SK-N-SH (cell line): ENCODE data around the gene OR9A2. TPM values are rescaled to one million over a fixed set of nuclear protein-coding genes. Genes with fewer than 3 reads are reported as not detected.

ENCODE experiments used
- CTCF ChIA-PET: fragments of 300-600, 350-600 bp; formaldehyde crosslinking; extraction: SDS; loops from one replicate; lab custom pipeline; 2021; lab: Yijun Ruan, JAX
- POLR2A ChIA-PET: fragments of 350-600 bp; sonication (Branson Sonifier 250); formaldehyde crosslinking; extraction: SDS; loops from one replicate; lab custom pipeline; 2020; ENCODE audit warnings: antibody characterized with exemption, inconsistent platforms; lab: Yijun Ruan, JAX
- DNase-seq: peaks from one replicate; pipeline ENCODE4 v3.0.0; 2012
- H2AFZ ChIP-seq: fragments of 200-600 bp; sonication (generic); 2 replicates; pipeline ENCODE4 v1.8.1; 2016; ENCODE audit warnings: antibody characterized with exemption, mild to moderate bottlenecking, low read depth
- H3F3A ChIP-seq: fragments of 200-600 bp; sonication (generic); replicated peaks from 2 replicates; pipeline ENCODE3; 2016; ENCODE audit warnings: antibody characterized with exemption, mild to moderate bottlenecking; ENCODE audit not compliant: insufficient read depth
- H3K27ac ChIP-seq, 2 experiments: fragments of 200-500 bp in 1 of 2; fragments of 200-600 bp in 1 of 2; sonication (Bioruptor generic) in 1 of 2; sonication (generic), shearing (Covaris generic) in 1 of 2; 2 replicates each; pipeline versions ENCODE4 v1.5.1 to v1.6.1; 2014 to 2016; ENCODE audit warnings: low read depth in 2 of 2, inconsistent platforms in 1 of 2, low read length in 1 of 2, mild to moderate bottlenecking in 1 of 2, mixed read lengths in 1 of 2
- H3K27me3 ChIP-seq: fragments of 200-600 bp; sonication (generic), shearing (Covaris generic); 2 replicates; pipeline ENCODE4 v1.6.1; 2016; ENCODE audit warnings: mixed run types; ENCODE audit not compliant: insufficient read depth
- H3K36me3 ChIP-seq, 2 experiments: fragments of 200-500 bp in 1 of 2; fragments of 200-600 bp in 1 of 2; sonication (Bioruptor generic) in 1 of 2; sonication (generic) in 1 of 2; replicated peaks in 1 of 2; 2 replicates each; pipeline versions ENCODE3 to v1.5.1; 2014 to 2016; ENCODE audit warnings: low read length in 1 of 2, mild to moderate bottlenecking in 1 of 2; ENCODE audit not compliant: insufficient read depth in 2 of 2, control insufficient read depth in 1 of 2
- H3K4me1 ChIP-seq, 2 experiments: fragments of 200-500 bp in 1 of 2; fragments of 200-600 bp in 1 of 2; sonication (Bioruptor generic) in 1 of 2; sonication (generic), shearing (Covaris generic) in 1 of 2; 2 replicates each; pipeline versions ENCODE4 v1.5.1 to v1.6.1; 2014 to 2016; ENCODE audit warnings: low read depth in 1 of 2, low read length in 1 of 2, mixed run types in 1 of 2; ENCODE audit not compliant: insufficient read depth in 2 of 2, control insufficient read depth in 1 of 2
- H3K4me2 ChIP-seq: fragments of 200-600 bp; sonication (generic), shearing (Covaris generic); 2 replicates; pipeline ENCODE4 v1.6.1; 2017; ENCODE audit warnings: mixed run types
- H3K4me3 ChIP-seq, 2 experiments: fragments of 200-500 bp in 1 of 2; fragments of 200-600 bp in 1 of 2; sonication (Bioruptor generic) in 1 of 2; sonication (generic), shearing (Covaris generic) in 1 of 2; 2 replicates each; pipeline versions ENCODE4 v1.5.1 to v1.8.1; 2014 to 2016; ENCODE audit warnings: low read depth in 2 of 2, inconsistent platforms in 1 of 2, low read length in 1 of 2, mild to moderate bottlenecking in 1 of 2, mixed read lengths in 1 of 2, moderate library complexity in 1 of 2
- H3K79me2 ChIP-seq: fragments of 200-600 bp; sonication (generic); 2 replicates; pipeline ENCODE4 v1.8.1; 2017; ENCODE audit warnings: mild to moderate bottlenecking; ENCODE audit not compliant: insufficient read depth
- H3K9ac ChIP-seq: fragments of 200-600 bp; sonication (generic); 2 replicates; pipeline ENCODE4 v1.6.1; 2017; ENCODE audit warnings: mixed run types
- H3K9me2 ChIP-seq: fragments of 200-600 bp; sonication (generic); 2 replicates; pipeline ENCODE4 v1.6.1; 2017; ENCODE audit warnings: mixed run types
- H3K9me3 ChIP-seq: fragments of 200-600 bp; sonication (generic); 2 replicates; pipeline ENCODE4 v1.6.1; 2017; ENCODE audit warnings: mixed run types, mild to moderate bottlenecking, moderate library complexity
- H4K20me1 ChIP-seq: fragments of 200-600 bp; sonication (generic); 2 replicates; pipeline ENCODE4 v1.6.1; 2017; ENCODE audit warnings: mild to moderate bottlenecking, mixed run types; ENCODE audit not compliant: insufficient read depth
- FOSL2 ChIP-seq: IDR thresholded peaks from 2 replicates; pipeline ENCODE4 v1.4.0; 2012; ENCODE audit warnings: low read depth, mild to moderate bottlenecking, moderate library complexity, borderline replicate concordance
- FOXJ3 ChIP-seq: sonication (generic); formaldehyde crosslinking; IDR thresholded peaks from 2 replicates; pipeline ENCODE4 v1.5.1; 2020; ENCODE audit warnings: mild to moderate bottlenecking, missing genetic modification reagents
- MXI1 ChIP-seq: IDR thresholded peaks from 2 replicates; pipeline ENCODE4 v1.6.1; 2012; ENCODE audit warnings: mild to moderate bottlenecking, low read depth, low read length, improper control_type of control experiment
- NRF1 ChIP-seq: IDR thresholded peaks from 2 replicates; pipeline ENCODE4 v1.6.1; 2012; ENCODE audit warnings: low read depth, mild to moderate bottlenecking, low read length
- RAD21 ChIP-seq: IDR thresholded peaks from 2 replicates; pipeline ENCODE4 v1.6.1; 2012; ENCODE audit warnings: mild to moderate bottlenecking, low read length
- REST ChIP-seq: IDR thresholded peaks from 2 replicates; pipeline ENCODE4 v1.6.1; 2012; ENCODE audit warnings: mild to moderate bottlenecking, low read depth, low read length, moderate library complexity
- RXRA ChIP-seq: IDR thresholded peaks from 2 replicates; pipeline ENCODE4 v1.4.0; 2012; ENCODE audit warnings: low read depth, mild to moderate bottlenecking, borderline replicate concordance
- TAF1 ChIP-seq: IDR thresholded peaks from 2 replicates; pipeline ENCODE4 v1.6.1; 2012; ENCODE audit warnings: low read depth, mild to moderate bottlenecking, low read length, moderate library complexity, borderline replicate concordance
- TEAD4 ChIP-seq: IDR thresholded peaks from 2 replicates; pipeline ENCODE4 v1.4.0; 2012; ENCODE audit warnings: mild to moderate bottlenecking, borderline replicate concordance; ENCODE audit not compliant: insufficient read depth
- YY1 ChIP-seq: IDR thresholded peaks from 2 replicates; pipeline ENCODE4 v1.4.0; 2012; ENCODE audit warnings: low read depth, mild to moderate bottlenecking
- ZBTB33 ChIP-seq: IDR thresholded peaks from 2 replicates; pipeline ENCODE4 v1.4.0; 2012; ENCODE audit warnings: low read depth, borderline replicate concordance
- WGBS: methylation state at CpG from one replicate; pipeline ENCODE4 v1.1.6; 2017; ENCODE audit warnings: low lambda C conversion rate; 5-methylcytosine and 5-hydroxymethylcytosine counted together
- polyA plus RNA-seq, 3 experiments: library from polyadenylated mRNA; depleted of rRNA; stranded (reverse); fragments of >200 nt; gene quantifications; 2 replicates each; pipeline ENCODE4 v1.2.3, GENCODE V29; 2012

The OR9A2 gene
- polyA plus RNA-seq, 1 of the 3 experiments (the other 2 are of a cell fraction) = not detected

- CTCF ChIA-PET = interaction anchor here (0.7 kb wide), 1 partner anchor 166 kb away, joined by 5 read pairs; no protein-coding TSS in a partner anchor
These were observed 22.4 kb upstream of the OR9A2 start for GRCh38 chr7:143049362-143049761.

GRCh38 chr7:143048827-143049226 is 21.9 kb upstream of the OR9A2 start:
- Histone ChIP-seq H4K20me1 (no peaks in the 10 kb centered on the region), H3K4me1 (no peaks in the 10 kb centered on the region), H3K9me2 (no peaks in the 10 kb centered on the region), H3K79me2 (no peaks in the 10 kb centered on the region), H3F3A (no peaks in the 10 kb centered on the region), H3K36me3 (no peaks in the 10 kb centered on the region), H3K4me3 (no peak overlapping the region), H2AFZ (no peak overlapping the region), H3K27ac (no peak overlapping the region), H3K4me2 (no peak overlapping the region), H3K27me3 (no peaks in the 10 kb centered on the region), H3K9me3 (no peaks in the 10 kb centered on the region), H3K9ac (no peak overlapping the region)
- TF ChIP-seq MXI1 (no peak), FOSL2 (no peak)
- ChIA-PET CTCF (no interaction called here), POLR2A (no interaction called here)
- no peak for DNase-seq

More at GRCh38 chr7:143049362-143049761, 22.4 kb upstream of the OR9A2 start:
- Histone ChIP-seq H3F3A (no peaks in the 10 kb centered on the region), H3K4me3 (no peak overlapping the region), H2AFZ (no peak overlapping the region), H3K27me3 (no peaks in the 10 kb centered on the region), H3K9me3 (no peaks in the 10 kb centered on the region), H3K27ac (no peak overlapping the region), H3K4me1 (no peaks in the 10 kb centered on the region), H3K9me2 (no peaks in the 10 kb centered on the region), H3K9ac (no peak overlapping the region), H3K36me3 (no peaks in the 10 kb centered on the region), H3K79me2 (no peaks in the 10 kb centered on the region), H3K4me2 (no peak overlapping the region), H4K20me1 (no peaks in the 10 kb centered on the region)
- TF ChIP-seq TEAD4 (no peak), TAF1 (no peak), FOXJ3 (no peak)
- no peak for DNase-seq
- WGBS = 7% methylated on average over 4 of the region's 4 CpGs
- POLR2A ChIA-PET = no interaction called here

GRCh38 chr7:143047326-143047725 is 20.4 kb upstream of the OR9A2 start:
- no peak for TF ChIP-seq YY1
- no peak for TF ChIP-seq NRF1
- no peak for TF ChIP-seq ZBTB33
- no peak for TF ChIP-seq RAD21
- no peak for TF ChIP-seq REST
- TF ChIP-seq RXRA = no peak
- TF ChIP-seq FOXJ3 = no peak
- no peak overlapping the region for H2AFZ ChIP-seq
- H3K4me3 ChIP-seq = no peak overlapping the region
- no peak overlapping the region for H3K4me2 ChIP-seq
- 24% methylated on average over 2 of the region's 2 CpGs for WGBS
- H3K79me2 ChIP-seq = no peaks in the 10 kb centered on the region
- H3K36me3 ChIP-seq = no peaks in the 10 kb centered on the region
- POLR2A ChIA-PET = no interaction called here
- no peaks in the 10 kb centered on the region for H3K9me2 ChIP-seq
- no peaks in the 10 kb centered on the region for H3K27me3 ChIP-seq
- CTCF ChIA-PET = interaction anchor here (0.6 to 1.4 kb wide), 2 partner anchors 19 to 168 kb away, joined by 3 to 6 read pairs; no protein-coding TSS in a partner anchor
- H3K9me3 ChIP-seq = no peaks in the 10 kb centered on the region
- H3K4me1 ChIP-seq = 0 out of 4 replicates have a peak, but pooled peaks cover 0 to 5% of the 10 kb centered on the region in 2 experiments
- no peaks in the 10 kb centered on the region for H3F3A ChIP-seq
- H3K9ac ChIP-seq = no peak overlapping the region
- no peaks in the 10 kb centered on the region for H4K20me1 ChIP-seq
- no peak for DNase-seq
- H3K27ac ChIP-seq = no peak overlapping the region
